HepG2 (cell line): Measurements from ENCODE around the gene ZNF282. TPM values are rescaled to one million over a fixed set of nuclear protein-coding genes. Genes with fewer than 3 reads are reported as not detected.

ENCODE experiments used
- ATAC-seq: fragments of 200-7000 bp; cut with Tn5 transposase; 3 replicates; pipeline ENCODE4 v1.9.1; 2020; ENCODE audit warnings: mild to moderate bottlenecking, moderate library complexity
- BruUV-seq: library from RNA; stranded (reverse); fragments of 400-500 nt; replicated peaks from 2 replicates; lab custom pipeline; 2021; lab: Mats Ljungman, UMichigan
- CTCF ChIA-PET: fragments of 300-600 bp; formaldehyde crosslinking; extraction: SDS; loops from one replicate; lab custom pipeline; 2021; ENCODE audit warnings: low total read pairs, inconsistent platforms, low intra/inter-chr PET ratio; lab: Yijun Ruan, JAX
- POLR2A ChIA-PET: fragments of 350-600 bp; sonication (Branson Sonifier 250); formaldehyde crosslinking; loops from one replicate; lab custom pipeline; 2020; ENCODE audit warnings: antibody characterized with exemption, inconsistent platforms; lab: Yijun Ruan, JAX
- DNase-seq: peaks from one replicate; pipeline ENCODE4 v3.0.0-alpha.2; 2015; ENCODE audit warnings: low spot score
- FAIRE-seq: peaks from 3 replicates; lab custom pipeline; 2011; peaks lifted over from hg19 to GRCh38; lab: Jason Lieb, UNC
- H2AFZ ChIP-seq: one replicate; pipeline ENCODE4 v1.6.1; 2011; ENCODE audit warnings: low read length, inconsistent platforms
- H3K27ac ChIP-seq: fragments of 300-600 bp; 3 replicates; pipeline ENCODE4 v1.8.0; 2011; ENCODE audit warnings: mixed run types, mild to moderate bottlenecking, mixed read lengths, low read length, inconsistent platforms; ENCODE audit not compliant: insufficient read depth; ENCODE audit errors: extremely low read length
- H3K27me3 ChIP-seq, 2 experiments: fragments of 200-600 bp in 1 of 2; 2 replicates in 1 of 2; 3 replicates in 1 of 2; pipeline versions ENCODE4 v1.6.0 to v1.8.0; 2011; ENCODE audit warnings: low read length in 2 of 2, mild to moderate bottlenecking in 2 of 2, moderate library complexity in 2 of 2, inconsistent platforms in 1 of 2; ENCODE audit not compliant: insufficient read depth in 2 of 2, control insufficient read depth in 1 of 2
- H3K36me3 ChIP-seq, 2 experiments: fragments of 200-600 bp in 1 of 2; replicated peaks in 1 of 2; 2 replicates in 1 of 2; 3 replicates in 1 of 2; pipeline versions ENCODE4 v1.5.1 to v1.8.0; 2011; ENCODE audit warnings: low read length in 2 of 2, inconsistent platforms in 1 of 2; ENCODE audit not compliant: insufficient read depth in 2 of 2, control insufficient read depth in 1 of 2
- H3K4me1 ChIP-seq: 2 replicates; pipeline ENCODE4 v1.5.1; 2012; ENCODE audit warnings: low read length, inconsistent platforms; ENCODE audit not compliant: insufficient read depth
- H3K4me2 ChIP-seq: 2 replicates; pipeline ENCODE4 v1.6.0; 2011; ENCODE audit warnings: low read depth, low read length, inconsistent platforms
- H3K4me3 ChIP-seq, 3 experiments: fragments of 200-600 bp in 1 of 3; sonication (generic), shearing (Covaris generic) in 1 of 3; replicated peaks in 1 of 3; 2 replicates each; pipeline ENCODE4 v1.5.1; 2011 to 2016; ENCODE audit warnings: low read length in 3 of 3, inconsistent platforms in 2 of 3, low read depth in 2 of 3, mild to moderate bottlenecking in 2 of 3, control low read depth in 1 of 3, mixed read lengths in 1 of 3; ENCODE audit not compliant: insufficient read depth in 1 of 3
- H3K79me2 ChIP-seq: one replicate; pipeline ENCODE4 v1.6.1; 2011; ENCODE audit warnings: low read length, inconsistent platforms; ENCODE audit not compliant: insufficient read depth
- H3K9ac ChIP-seq: 2 replicates; pipeline ENCODE4 v1.6.0; 2011; ENCODE audit warnings: mild to moderate bottlenecking, low read depth, low read length, inconsistent platforms; ENCODE audit not compliant: insufficient read depth
- H3K9me3 ChIP-seq: 2 replicates; pipeline ENCODE4 v1.5.1; 2012; ENCODE audit warnings: mild to moderate bottlenecking, low read length
- H4K20me1 ChIP-seq: 2 replicates; pipeline ENCODE4 v1.6.0; 2011; ENCODE audit warnings: inconsistent platforms, mild to moderate bottlenecking, low read length, moderate library complexity; ENCODE audit not compliant: insufficient read depth
- BORCS8-MEF2B ChIP-seq: sonication (generic); formaldehyde crosslinking; IDR thresholded peaks from 2 replicates; pipeline ENCODE4 v1.8.0; 2022; ENCODE audit warnings: mild to moderate bottlenecking, missing genetic modification reagents
- LRRFIP1 ChIP-seq: sonication (generic); formaldehyde crosslinking; conservative IDR thresholded peaks from 2 replicates; pipeline ENCODE4 v1.4.0; 2020; ENCODE audit warnings: missing genetic modification reagents
- NFIB ChIP-seq: sonication (generic); formaldehyde crosslinking; IDR thresholded peaks from 2 replicates; pipeline ENCODE4 v1.9.0; 2021; ENCODE audit warnings: missing genetic modification reagents, mild to moderate bottlenecking, borderline replicate concordance
- PLSCR1 ChIP-seq: sonication (generic); formaldehyde crosslinking; IDR thresholded peaks from 2 replicates; pipeline ENCODE4 v1.5.0; 2020; ENCODE audit warnings: missing genetic modification reagents, mild to moderate bottlenecking, borderline replicate concordance
- ZBTB38 ChIP-seq: sonication (generic); formaldehyde crosslinking; IDR thresholded peaks from 2 replicates; pipeline ENCODE4 v1.5.1; 2020; ENCODE audit warnings: mild to moderate bottlenecking, missing genetic modification reagents
- ZEB1 ChIP-seq: IDR thresholded peaks from 2 replicates; pipeline ENCODE4 v1.6.1; 2012; ENCODE audit warnings: mild to moderate bottlenecking, low read depth, inconsistent platforms; ENCODE audit not compliant: insufficient replicate concordance
- ZNF530 ChIP-seq: sonication (generic); formaldehyde crosslinking; IDR thresholded peaks from 2 replicates; pipeline ENCODE4 v1.5.0; 2020; ENCODE audit warnings: low read depth, mild to moderate bottlenecking, missing genetic modification reagents
- ZNF616 ChIP-seq: sonication (generic); formaldehyde crosslinking; IDR thresholded peaks from 2 replicates; pipeline ENCODE4 v1.5.0; 2020; ENCODE audit warnings: low read depth, mild to moderate bottlenecking, missing genetic modification reagents
- WGBS: methylation state at CpG from one replicate; pipeline ENCODE4 v1.1.6; 2017; ENCODE audit warnings: low lambda C conversion rate; 5-methylcytosine and 5-hydroxymethylcytosine counted together
- in situ Hi-C: cut with HindIII; loops from 2 replicates; pipeline ENCODE4 v1.10.0; 2017; ENCODE audit warnings: low pct_unique_long_range_greater_than_20kb; ENCODE audit not compliant: extremely low pct_ligation_motif_present
- intact Hi-C: fragments of 100-400 bp; cut with micrococcal nuclease; formaldehyde crosslinking; loops from one replicate; pipeline ENCODE4 v1.10.0; 2022; ENCODE audit not compliant: unreplicated experiment
- polyA plus RNA-seq, 8 experiments: library from polyadenylated mRNA; depleted of rRNA in 3 of 8; stranded (reverse) in 7 of 8; unstranded in 1 of 8; fragments of >200 nt; fragmentation: Illumina TruSeq in 4 of 8; extraction: Trizol in 4 of 8; gene quantifications; 2 replicates each; pipeline versions ENCODE4 v1.2.1 to v1.2.3, GENCODE V29; 2011 to 2016; ENCODE audit warnings: low read depth in 4 of 8, missing spikeins in 1 of 8, mixed read lengths in 1 of 8; ENCODE audit not compliant: insufficient read depth in 1 of 8
- total RNA-seq, 5 experiments: library from RNA; depleted of rRNA; stranded (reverse); fragments of >200 nt; fragmentation: Illumina TruSeq; extraction: Trizol; gene quantifications; 2 replicates each; pipeline ENCODE4 v1.2.3, GENCODE V29; 2016; ENCODE audit warnings: low read depth in 1 of 5
- TF ChIP-seq, protein P1 (sequence below): sonication (generic); formaldehyde crosslinking; IDR thresholded peaks from 2 replicates; pipeline ENCODE4 v1.5.0; 2020; ENCODE audit warnings: missing genetic modification reagents

The ZNF282 gene
- total and polyA plus RNA-seq, 2 of the 13 experiments (the other 11 are each of a cell fraction or from before 2014, with no cell fraction given), result 9.1 to 20.9 TPM

GRCh38 chr7:149194799-149195179 is 557 bp upstream of the ZNF282 start:
- Histone ChIP-seq H4K20me1 (no peaks in the 10 kb centered on the region), H3K27ac (no peak overlapping the region), H3K9ac (peak overlapping the region; percentile 93; the same call in 1 of the 2 replicates), H2AFZ (peak overlapping the region; percentile 83), H3K4me2 (peak overlapping the region; percentile 95), H3K36me3 (peaks cover 9 to 17% of the 10 kb centered on the region in 2 experiments; a peak in 4 of 5 replicates), H3K27me3 (peaks cover 0 to 7% of the 10 kb centered on the region in 2 experiments; a peak in 2 of 5 replicates), H3K4me1 (peaks cover 32% of the 10 kb centered on the region), H3K9me3 (no peaks in the 10 kb centered on the region), H3K4me3 (peak overlapping the region; percentile 81 to 92 (median 90)), H3K79me2 (peaks cover 31% of the 10 kb centered on the region)
- intact Hi-C loops, result loop anchor here (5.0 kb wide), 1 partner anchor 43 kb away; the partner anchor contains the start of gene ZNF212
- no peak for FAIRE-seq
- in situ Hi-C loops, result no loop called here
- TF ChIP-seq BORCS8-MEF2B (CRISPR knock-in tag) (no peak), ZBTB38 (no peak), NFIB (CRISPR knock-in tag) (no peak), LRRFIP1 (no peak), PLSCR1 (no peak), ZNF616 (CRISPR knock-in tag) (0 out of 2 replicates have a peak, but pooled peaks have one; percentile 5), ZEB1 (peak; percentile 11), ZNF530 (no peak)
- TF ChIP-seq, protein P1, sequence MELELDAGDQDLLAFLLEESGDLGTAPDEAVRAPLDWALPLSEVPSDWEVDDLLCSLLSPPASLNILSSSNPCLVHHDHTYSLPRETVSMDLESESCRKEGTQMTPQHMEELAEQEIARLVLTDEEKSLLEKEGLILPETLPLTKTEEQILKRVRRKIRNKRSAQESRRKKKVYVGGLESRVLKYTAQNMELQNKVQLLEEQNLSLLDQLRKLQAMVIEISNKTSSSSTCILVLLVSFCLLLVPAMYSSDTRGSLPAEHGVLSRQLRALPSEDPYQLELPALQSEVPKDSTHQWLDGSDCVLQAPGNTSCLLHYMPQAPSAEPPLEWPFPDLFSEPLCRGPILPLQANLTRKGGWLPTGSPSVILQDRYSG (CRISPR knock-in tag), result no peak
- ATAC-seq, result 0 out of 3 replicates have a peak, but pooled peaks have one; percentile 0
- POLR2A ChIA-PET, result interaction anchor here (0.8 to 1.7 kb wide), 7 partner anchors 9 to 140 kb away, joined by 3 to 9 read pairs (median 4); partner anchors contain the start of genes ZNF398, ZNF425 and ZNF783
- DNase-seq, result no peak
- BruUV-seq, result no TSS peak
- CTCF ChIA-PET, result interaction anchor here (1.0 kb wide), 1 partner anchor 47 kb away, joined by 4 read pairs; the partner anchor contains the start of gene ZNF398
- WGBS, result 33% methylated on average over 4 of the region's 4 CpGs
